Adrenal gland (tissue), 12 donors: ENCODE measurements around the gene ANKRD34A. TPM values are rescaled to one million over a fixed set of nuclear protein-coding genes. Genes with fewer than 3 reads are reported as not detected.

Experiments used
- DNase-seq, 7 donors: peaks; one replicate each; pipeline ENCODE4 v3.0.0-alpha.2; 2019 to 2020
- H3K27ac ChIP-seq, 5 donors: fragments of 200-600 bp; sonication (generic) in 4 of 5; 1 replicate in 3 of 5; 2 replicates in 2 of 5; pipeline versions ENCODE4 v1.5.1 to v1.8.0; 2016 to 2020; ENCODE audit warnings: mild to moderate bottlenecking in 1 of 5
- H3K27me3 ChIP-seq: fragments of 200-600 bp; 2 replicates; pipeline ENCODE4 v1.8.0; 2021
- H3K36me3 ChIP-seq, 2 donors: fragments of 200-600 bp; replicated peaks in 1 of 2; 1 replicate in 1 of 2; 2 replicates in 1 of 2; pipeline versions ENCODE4 v1.5.1 to v1.8.0; 2018 to 2022
- H3K4me1 ChIP-seq, 2 donors: fragments of 200-600 bp; replicated peaks in 1 of 2; 1 replicate in 1 of 2; 2 replicates in 1 of 2; pipeline versions ENCODE4 v1.5.1 to v1.8.0; 2018 to 2021
- H3K4me3 ChIP-seq, 4 donors: fragments of 200-600 bp; sonication (generic) in 3 of 4; one replicate each; pipeline ENCODE4 v1.5.1; 2016 to 2018
- H3K9me3 ChIP-seq, 3 donors: fragments of 200-600 bp; sonication (generic) in 1 of 3; replicated peaks in 1 of 3; 1 replicate in 2 of 3; 2 replicates in 1 of 3; pipeline versions ENCODE4 v1.5.1 to v1.8.0; 2016 to 2021
- POLR2A ChIP-seq, 2 donors: fragments of 450-650 bp; IDR thresholded peaks; one replicate each; pipeline ENCODE4 v1.6.1; 2017; ENCODE audit warnings: antibody characterized with exemption in 2 of 2, mild to moderate bottlenecking in 2 of 2, moderate library complexity in 1 of 2
- WGBS, 4 donors: extraction: QIAGEN DNeasy Blood & Tissue Kit in 2 of 4; methylation state at CpG; one replicate each; pipeline versions ENCODE4 v1.1.5 to v1.1.7; 2013 to 2017; 5-methylcytosine and 5-hydroxymethylcytosine counted together
- intact Hi-C, 2 donors: fragments of 100-400 bp; cut with DNase I; formaldehyde crosslinking; loops; one replicate each; pipeline versions ENCODE4 v1.14.1 to v1.15.0; 2022 to 2023
- polyA plus RNA-seq, 3 donors: library from polyadenylated mRNA; stranded (reverse); fragments of 200-250 nt in 2 of 3; fragments of 350-450 nt in 1 of 3; fragmentation: Illumina TruSeq in 1 of 3; extraction: RNeasy Lipid Tissue Mini Kit (QIAGEN cat#74804) in 1 of 3; gene quantifications; one replicate each; pipeline ENCODE4 v1.2.3, GENCODE V29; 2013 to 2014
- total RNA-seq, 9 donors: library from RNA; depleted of rRNA in 4 of 9; stranded (reverse); fragments of >200 nt in 4 of 9; fragments of 120-200 nt in 1 of 9; fragmentation: NEBNext Ultra II Directional in 1 of 9; extraction: Animal tissue kit (Norgen Biotek cat#: 25700) in 1 of 9; gene quantifications; one replicate each; pipeline versions ENCODE4 v1.1.0 to v1.2.4, GENCODE V29; 2013 to 2023
- TF ChIP-seq, protein P1 (sequence below), 6 experiments: fragments of 450-650 bp in 4 of 6; fragments of 200-600 bp in 2 of 6; sonication (generic) in 1 of 6; IDR thresholded peaks; 1 replicate in 5 of 6; 2 replicates in 1 of 6; pipeline versions ENCODE4 v1.5.1 to v1.8.0; 2016 to 2021; ENCODE audit warnings: antibody characterized with exemption in 6 of 6, mild to moderate bottlenecking in 2 of 6, moderate library complexity in 1 of 6
- donor health status: healthy with polysubstance abuse.
- donor health status: Bipolar disorder and iron deficiency.
- donor health status: DM: yes; HTN: yes; CAD: no.
- donor health status: DM: no; HTN: no; CAD: no.
- donor health status: DM: no; HTN: no; CAD: no.
- donor health status: DM: yes; HTN: yes; CAD: no.

Gene ANKRD34A
- total and polyA plus RNA-seq, 12 donors = 0.24 to 2.5 (median 0.96) TPM

- intact Hi-C loops = no loop called here
- no peaks in the 10 kb centered on the region for H3K27me3 ChIP-seq
- peak in 1 of 2 donors; percentile 1 for TF ChIP-seq POLR2A (IDR thresholded peaks at IDR 0.05)
- TF ChIP-seq, protein P1, sequence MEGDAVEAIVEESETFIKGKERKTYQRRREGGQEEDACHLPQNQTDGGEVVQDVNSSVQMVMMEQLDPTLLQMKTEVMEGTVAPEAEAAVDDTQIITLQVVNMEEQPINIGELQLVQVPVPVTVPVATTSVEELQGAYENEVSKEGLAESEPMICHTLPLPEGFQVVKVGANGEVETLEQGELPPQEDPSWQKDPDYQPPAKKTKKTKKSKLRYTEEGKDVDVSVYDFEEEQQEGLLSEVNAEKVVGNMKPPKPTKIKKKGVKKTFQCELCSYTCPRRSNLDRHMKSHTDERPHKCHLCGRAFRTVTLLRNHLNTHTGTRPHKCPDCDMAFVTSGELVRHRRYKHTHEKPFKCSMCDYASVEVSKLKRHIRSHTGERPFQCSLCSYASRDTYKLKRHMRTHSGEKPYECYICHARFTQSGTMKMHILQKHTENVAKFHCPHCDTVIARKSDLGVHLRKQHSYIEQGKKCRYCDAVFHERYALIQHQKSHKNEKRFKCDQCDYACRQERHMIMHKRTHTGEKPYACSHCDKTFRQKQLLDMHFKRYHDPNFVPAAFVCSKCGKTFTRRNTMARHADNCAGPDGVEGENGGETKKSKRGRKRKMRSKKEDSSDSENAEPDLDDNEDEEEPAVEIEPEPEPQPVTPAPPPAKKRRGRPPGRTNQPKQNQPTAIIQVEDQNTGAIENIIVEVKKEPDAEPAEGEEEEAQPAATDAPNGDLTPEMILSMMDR (IDR thresholded peaks at IDR 0.05) = no peak
- H3K4me1 ChIP-seq = peaks cover 36 to 51% of the 10 kb centered on the region in 2 donors
- WGBS, 4 donors = 0 to 1% (median 0%) methylated on average over 8 of the region's 8 CpGs
- peak overlapping the region; percentile 83 to 94 (median 91) for H3K27ac ChIP-seq
- peak in 2 of 7 donors; percentile 11 to 52 for DNase-seq
- H3K9me3 ChIP-seq = no peaks in the 10 kb centered on the region
- H3K36me3 ChIP-seq = peaks cover 0 to 36% of the 10 kb centered on the region in 2 donors
- peak overlapping the region; percentile 13 to 92 (median 74) for H3K4me3 ChIP-seq
These were observed 30.9 kb upstream of the ANKRD34A start for GRCh38 chr1:145995148-145995881.

DNA sequence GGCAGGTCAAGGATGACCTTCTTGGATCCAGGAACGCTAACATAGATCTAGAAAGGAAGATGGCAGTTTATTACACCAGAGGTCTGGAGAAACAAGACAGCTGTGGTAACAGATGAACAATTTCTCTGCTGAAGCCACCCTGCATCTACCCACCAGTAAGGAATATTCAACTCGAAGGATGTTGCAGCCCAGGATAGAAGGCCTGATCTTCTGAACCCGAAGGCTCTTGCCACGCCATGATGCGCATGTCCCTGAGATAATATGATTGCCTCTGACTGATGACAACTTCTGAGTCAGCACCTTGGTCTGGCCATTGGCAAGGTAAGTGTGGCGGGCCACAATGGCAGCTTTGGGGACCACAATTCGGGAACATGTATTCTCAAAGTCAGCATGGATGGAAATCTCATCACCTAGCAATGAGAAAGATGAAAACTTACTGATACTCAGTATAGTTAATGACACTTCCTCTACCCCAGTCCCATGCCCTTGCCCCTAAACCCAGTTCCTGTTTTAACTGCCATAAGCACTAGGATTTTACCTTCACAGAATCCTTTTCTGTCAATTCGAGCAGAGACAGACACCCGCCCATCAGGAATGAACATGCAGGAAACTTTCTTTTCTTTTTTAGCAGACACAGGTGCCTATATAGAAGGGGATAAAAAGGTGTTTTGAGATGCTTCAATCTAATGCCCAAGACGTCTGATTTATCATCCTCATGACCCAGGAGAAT is 30.2 kb upstream of the ANKRD34A start:
- H3K4me1 ChIP-seq = peaks cover 28 to 43% of the 10 kb centered on the region in 2 donors
- 0 to 8% (median 4%) methylated on average over 9 to 10 of the region's 10 CpGs for WGBS, 4 donors
- peak; percentile 47 to 79 (median 57) for DNase-seq

GRCh38 chr1:145993618-145994390 is 29.4 kb upstream of the ANKRD34A start:
- WGBS, 4 donors = 12 to 19% (median 14%) methylated on average over 6 of the region's 6 CpGs
- no peaks in the 10 kb centered on the region for H3K27me3 ChIP-seq
- TF ChIP-seq, protein P1 (IDR thresholded peaks at IDR 0.05) = peak in 1 of 6 experiments; percentile 5
- TF ChIP-seq POLR2A (IDR thresholded peaks at IDR 0.05) = no peak
- peaks cover 21 to 35% of the 10 kb centered on the region in 2 donors for H3K4me1 ChIP-seq
- intact Hi-C loops = no loop called here
- H3K36me3 ChIP-seq = peaks cover 0 to 36% of the 10 kb centered on the region in 2 donors
- H3K27ac ChIP-seq = peak overlapping the region; percentile 83 to 94 (median 91)
- no peaks in the 10 kb centered on the region for H3K9me3 ChIP-seq
- H3K4me3 ChIP-seq = peak overlapping the region; percentile 13 to 96 (median 86)
- peak in 3 of 7 donors; percentile 27 to 55 (median 46) for DNase-seq

More for the DNA sequence above, 30.2 kb upstream of the ANKRD34A start:
- intact Hi-C loops = no loop called here
- no peaks in the 10 kb centered on the region for H3K9me3 ChIP-seq
- H3K36me3 ChIP-seq = peaks cover 0 to 36% of the 10 kb centered on the region in 2 donors
- H3K4me3 ChIP-seq = peak overlapping the region; percentile 13 to 96 (median 86)
- peak overlapping the region; percentile 83 to 94 (median 91) for H3K27ac ChIP-seq
- TF ChIP-seq, protein P1 (IDR thresholded peaks at IDR 0.05) = no peak
- peak in 1 of 2 donors; percentile 23 for TF ChIP-seq POLR2A (IDR thresholded peaks at IDR 0.05)
- H3K27me3 ChIP-seq = no peaks in the 10 kb centered on the region
